Esophagus squamous epithelium (tissue), 4 donors: ENCODE measurements around the gene ARHGEF25.

Experiments
- POLR2A ChIP-seq, 4 donors: fragments of 450-650 bp; IDR thresholded peaks; one replicate each; pipeline ENCODE4 v1.6.1; 2017; ENCODE audit warnings: antibody characterized with exemption in 4 of 4, mild to moderate bottlenecking in 4 of 4, moderate library complexity in 3 of 4
- TF ChIP-seq, protein P1 (sequence below), 6 experiments: fragments of 450-650 bp in 4 of 6; fragments of 200-600 bp in 2 of 6; sonication (generic) in 2 of 6; IDR thresholded peaks; one replicate each; pipeline ENCODE4 v1.5.1; 2016 to 2019; ENCODE audit warnings: antibody characterized with exemption in 6 of 6, mild to moderate bottlenecking in 4 of 6, moderate library complexity in 4 of 6

DNA sequence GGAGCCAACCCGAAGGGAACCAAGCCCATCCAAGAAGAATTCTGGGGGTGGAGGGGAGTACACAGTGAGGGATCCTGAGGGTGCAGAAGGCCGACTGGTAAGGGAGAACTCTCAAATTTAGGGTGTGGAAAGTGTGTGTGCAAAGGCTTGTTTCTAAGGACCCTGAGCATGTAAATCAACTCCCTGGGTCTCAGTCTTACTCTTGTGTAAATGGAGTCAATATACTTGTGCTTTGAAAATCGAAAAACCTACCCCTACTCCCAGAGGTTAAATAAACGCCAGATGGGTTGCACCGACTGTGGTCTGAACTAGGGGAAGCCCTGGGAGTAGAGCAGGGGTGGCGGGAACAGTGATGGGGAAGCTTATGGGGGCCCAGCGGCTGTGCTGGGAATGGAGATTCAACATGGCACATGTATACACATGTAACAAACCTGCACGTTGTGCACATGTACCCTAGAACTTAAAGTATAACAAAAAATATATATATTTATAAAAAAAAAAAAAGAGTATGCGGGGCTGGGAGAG is 15.7 kb downstream of the ARHGEF25 start:
- TF ChIP-seq POLR2A (IDR thresholded peaks at IDR 0.05): no peak
- TF ChIP-seq, protein P1, sequence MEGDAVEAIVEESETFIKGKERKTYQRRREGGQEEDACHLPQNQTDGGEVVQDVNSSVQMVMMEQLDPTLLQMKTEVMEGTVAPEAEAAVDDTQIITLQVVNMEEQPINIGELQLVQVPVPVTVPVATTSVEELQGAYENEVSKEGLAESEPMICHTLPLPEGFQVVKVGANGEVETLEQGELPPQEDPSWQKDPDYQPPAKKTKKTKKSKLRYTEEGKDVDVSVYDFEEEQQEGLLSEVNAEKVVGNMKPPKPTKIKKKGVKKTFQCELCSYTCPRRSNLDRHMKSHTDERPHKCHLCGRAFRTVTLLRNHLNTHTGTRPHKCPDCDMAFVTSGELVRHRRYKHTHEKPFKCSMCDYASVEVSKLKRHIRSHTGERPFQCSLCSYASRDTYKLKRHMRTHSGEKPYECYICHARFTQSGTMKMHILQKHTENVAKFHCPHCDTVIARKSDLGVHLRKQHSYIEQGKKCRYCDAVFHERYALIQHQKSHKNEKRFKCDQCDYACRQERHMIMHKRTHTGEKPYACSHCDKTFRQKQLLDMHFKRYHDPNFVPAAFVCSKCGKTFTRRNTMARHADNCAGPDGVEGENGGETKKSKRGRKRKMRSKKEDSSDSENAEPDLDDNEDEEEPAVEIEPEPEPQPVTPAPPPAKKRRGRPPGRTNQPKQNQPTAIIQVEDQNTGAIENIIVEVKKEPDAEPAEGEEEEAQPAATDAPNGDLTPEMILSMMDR (IDR thresholded peaks at IDR 0.05): no peak
